ENCODE measurements around the gene SYT11.
A peak's percentile ranks its signal among the peaks of the same experiment; 100 is the strongest.

The SYT11 gene

DNA sequence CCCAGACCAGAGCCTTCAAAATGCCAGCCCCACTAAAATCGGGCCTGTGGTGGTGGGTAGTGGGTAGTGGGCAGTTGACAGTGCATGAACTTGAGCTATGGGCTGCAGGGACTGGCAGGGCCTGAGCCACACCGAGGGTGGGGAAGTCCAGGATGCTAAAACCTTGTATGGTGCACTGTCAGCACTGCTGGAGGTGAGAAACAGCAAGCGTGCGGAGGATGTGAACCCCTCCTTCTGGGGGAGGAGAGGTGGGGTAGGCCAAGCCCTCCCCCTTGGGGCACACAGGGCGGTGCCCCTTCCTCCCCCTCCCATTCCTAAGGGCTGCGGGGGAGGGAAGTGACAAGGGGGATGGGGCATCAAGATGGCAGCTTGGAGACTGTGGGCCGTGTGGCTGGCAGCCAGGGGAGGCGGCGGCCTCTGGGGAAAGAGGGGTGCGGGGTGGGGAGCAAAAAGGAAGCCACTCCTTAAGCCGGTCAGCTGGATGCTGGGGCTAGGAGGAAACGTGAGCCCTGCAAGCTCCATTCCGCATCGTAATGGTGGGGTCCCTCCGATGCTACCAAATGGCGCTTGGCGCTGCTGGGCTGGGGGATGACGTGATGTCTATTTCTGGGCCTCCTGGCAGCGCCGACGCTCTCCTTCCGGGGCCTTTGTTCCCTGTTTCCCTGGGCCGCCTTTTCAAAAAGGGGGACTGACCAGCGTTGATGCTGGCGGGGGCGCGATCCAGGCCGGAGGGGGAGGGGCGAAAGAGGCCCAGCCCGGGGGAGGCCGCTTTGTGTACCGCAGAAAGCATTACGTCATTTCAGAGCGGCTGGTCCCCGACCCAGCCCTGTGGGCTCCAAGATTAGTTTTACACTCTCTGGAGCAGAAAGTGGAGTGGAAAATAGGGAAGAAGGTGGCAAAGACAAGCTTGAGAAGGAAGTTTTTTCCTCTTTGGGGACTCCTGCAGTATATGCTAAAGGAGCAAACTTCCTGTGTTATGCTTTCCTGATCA lies 809 bp downstream of the SYT11 start:
- CTCF ChIA-PET: interaction anchor here (1.2 to 4.6 kb wide), 2 partner anchors 12 to 129 kb away, joined by 3 to 27 read pairs; no protein-coding TSS in a partner anchor
- DNase-seq (ENCODE audit: extremely low spot score): peak; percentile 79
- TF ChIP-seq CTCF (IDR thresholded peaks at IDR 0.05; ENCODE audit: control extremely low read depth, extremely low read depth, low read depth, missing control alignments): no peak
- POLR2A ChIA-PET: interaction anchor here (0.7 to 1.3 kb wide), 3 partner anchors 8 to 49 kb away, joined by 3 to 5 read pairs (median 3); no protein-coding TSS in a partner anchor

DNA sequence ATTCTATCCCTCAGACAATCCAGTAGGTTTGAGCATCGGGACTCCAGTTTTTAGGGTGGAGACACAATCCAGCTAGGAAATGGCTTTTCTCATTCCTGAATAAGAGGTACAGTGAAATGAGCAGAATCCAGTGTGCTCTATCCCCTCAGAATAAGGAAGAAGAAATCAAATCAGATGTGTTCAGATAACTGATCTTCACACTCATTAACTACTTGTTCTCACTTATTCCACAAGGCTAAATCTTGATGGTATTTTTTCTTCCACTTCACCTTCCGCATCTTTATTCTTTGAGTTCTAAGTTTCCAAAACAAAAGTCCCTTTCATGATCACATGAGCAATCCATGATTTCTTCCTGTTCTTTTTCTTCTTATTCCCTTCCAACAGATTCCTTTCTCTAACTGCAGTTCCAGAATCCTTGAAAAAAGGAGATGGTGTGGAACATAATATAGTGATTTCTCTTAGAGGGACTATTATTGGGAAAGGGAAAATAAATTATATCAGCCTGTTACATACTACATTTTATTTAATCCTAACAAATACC lies 1.7 kb downstream of the SYT11 start:
- CTCF ChIA-PET: interaction anchor here (1.1 to 4.6 kb wide), 2 partner anchors 11 to 205 kb away, joined by 3 to 27 read pairs; no protein-coding TSS in a partner anchor
- POLR2A ChIA-PET: no interaction called here
- DNase-seq (ENCODE audit: extremely low spot score): no peak
- no peak for TF ChIP-seq CTCF (IDR thresholded peaks at IDR 0.05; ENCODE audit: control extremely low read depth, extremely low read depth, low read depth, missing control alignments)

GRCh38 chr1:155861896-155862295 lies 2.5 kb downstream of the SYT11 start:
- TF ChIP-seq CTCF (IDR thresholded peaks at IDR 0.05; ENCODE audit: control extremely low read depth, extremely low read depth, low read depth, missing control alignments): no peak
- DNase-seq (ENCODE audit: extremely low spot score): no peak
- ChIA-PET CTCF (interaction anchor here (1.1 to 4.6 kb wide), 4 partner anchors 10 to 204 kb away, joined by 3 to 27 read pairs (median 4); no protein-coding TSS in a partner anchor), POLR2A (no interaction called here)

GRCh38 chr1:155864393-155864792 lies 5.0 kb downstream of the SYT11 start:
- ChIA-PET CTCF (interaction anchor here (0.9 to 1.4 kb wide), 3 partner anchors 14 to 125 kb away, joined by 3 to 4 read pairs (median 4); no protein-coding TSS in a partner anchor), POLR2A (no interaction called here)
- DNase-seq (ENCODE audit: extremely low spot score): no peak
- no peak for TF ChIP-seq CTCF (IDR thresholded peaks at IDR 0.05; ENCODE audit: control extremely low read depth, extremely low read depth, low read depth, missing control alignments)

DNA sequence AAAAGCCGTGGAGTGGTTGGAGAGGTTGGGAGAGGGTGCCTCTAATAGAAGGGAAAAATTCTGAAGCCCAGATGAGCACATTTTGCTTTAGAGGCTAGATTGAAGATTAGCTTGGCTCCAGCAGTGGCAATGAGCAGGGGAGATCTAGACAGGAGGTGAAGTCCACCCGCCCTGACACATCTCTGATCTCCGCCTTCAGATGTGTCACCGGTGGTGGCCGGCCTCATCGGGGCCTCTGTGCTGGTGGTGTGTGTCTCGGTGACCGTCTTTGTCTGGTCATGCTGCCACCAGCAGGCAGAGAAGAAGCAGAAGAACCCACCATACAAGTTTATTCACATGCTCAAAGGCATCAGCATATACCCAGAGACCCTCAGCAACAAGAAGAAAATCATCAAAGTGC lies 8.4 kb downstream of the SYT11 start:
- POLR2A ChIA-PET: interaction anchor here (0.5 kb wide), 1 partner anchor 69 kb away, joined by 3 read pairs; no protein-coding TSS in a partner anchor
- no peak for DNase-seq (ENCODE audit: extremely low spot score)
- CTCF ChIA-PET: no interaction called here
- TF ChIP-seq CTCF (IDR thresholded peaks at IDR 0.05; ENCODE audit: control extremely low read depth, extremely low read depth, low read depth, missing control alignments): no peak

GRCh38 chr1:155871390-155871789 lies 12.0 kb downstream of the SYT11 start:
- no peak for DNase-seq (ENCODE audit: extremely low spot score)
- CTCF ChIA-PET: interaction anchor here (1.0 to 5.2 kb wide), 4 partner anchors 10 to 119 kb away, joined by 4 to 27 read pairs (median 5); partner anchors contain the start of gene SYT11
- POLR2A ChIA-PET: no interaction called here
- no peak for TF ChIP-seq CTCF (IDR thresholded peaks at IDR 0.05; ENCODE audit: control extremely low read depth, extremely low read depth, low read depth, missing control alignments)
